Globus pallidus (tissue), 1 donor: Measurements from ENCODE around the gene PPFIBP1.
"Not testable (repeated sequence)": the region's sequence is repeated elsewhere in the genome, so short reads cannot be mapped to it uniquely, and the experiment has no call there.

ENCODE experiments used
- DNase-seq: peaks from one replicate; pipeline ENCODE4 v3.0.0-alpha.2; 2015; ENCODE audit warnings: low spot score

The PPFIBP1 gene

DNA sequence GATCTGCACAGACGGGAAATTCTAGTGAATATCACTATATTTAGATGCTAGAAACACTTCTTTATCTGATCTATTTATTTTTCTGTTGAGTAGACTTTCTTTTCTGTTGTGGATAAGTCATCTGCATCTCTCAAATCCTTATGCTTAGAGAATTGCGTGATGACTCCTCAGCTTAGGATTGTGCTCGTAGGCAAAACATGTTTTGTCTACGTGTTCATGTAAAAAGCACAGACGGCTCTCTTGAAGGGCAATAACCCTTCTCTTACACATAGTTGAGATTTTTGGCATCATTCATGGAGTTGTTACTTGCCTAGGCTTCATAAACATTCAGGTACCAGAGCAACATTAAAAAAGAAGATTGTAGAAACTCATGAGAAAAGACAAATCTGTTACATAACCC is 18.6 kb downstream of the PPFIBP1 start:
- DNase-seq: no peak

DNA sequence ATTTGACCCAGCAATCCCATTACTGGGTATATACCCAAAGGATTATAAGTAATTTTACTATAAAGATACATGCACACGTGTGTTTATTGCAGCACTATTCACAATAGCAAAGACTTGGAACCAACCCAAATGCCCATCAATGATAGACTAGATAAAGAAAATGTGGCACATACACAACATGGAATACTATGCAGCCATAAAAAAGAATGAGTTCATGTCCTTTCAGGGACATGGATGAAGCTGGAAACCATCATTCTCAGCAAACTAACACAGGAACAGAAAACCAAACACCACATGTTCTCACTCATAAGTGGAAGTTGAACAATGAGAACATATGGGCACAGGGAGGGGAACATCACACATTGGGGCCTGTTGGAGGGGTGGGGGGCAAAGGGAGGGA is 20.9 kb downstream of the PPFIBP1 start:
- not testable (repeated sequence) for DNase-seq

DNA sequence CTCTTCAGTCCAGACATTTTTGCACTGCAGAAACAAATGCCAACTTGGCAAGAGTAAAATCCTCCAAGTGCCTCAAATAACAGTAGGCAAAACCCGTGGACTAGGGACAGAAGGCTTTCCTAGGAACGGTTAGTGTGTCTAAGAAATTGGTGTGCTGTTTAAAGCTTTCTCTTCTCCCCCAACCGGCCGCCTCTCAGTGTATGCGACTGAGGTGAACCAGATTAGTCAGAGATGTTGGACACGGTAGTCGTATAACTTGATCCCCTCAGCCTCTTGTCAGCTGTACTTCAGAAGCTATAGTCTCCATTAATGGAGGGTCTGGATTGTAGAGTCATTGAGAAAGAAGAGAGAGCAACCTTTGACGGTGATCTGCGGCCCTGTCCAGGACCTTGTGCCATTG is 21.7 kb downstream of the PPFIBP1 start:
- no peak for DNase-seq

DNA sequence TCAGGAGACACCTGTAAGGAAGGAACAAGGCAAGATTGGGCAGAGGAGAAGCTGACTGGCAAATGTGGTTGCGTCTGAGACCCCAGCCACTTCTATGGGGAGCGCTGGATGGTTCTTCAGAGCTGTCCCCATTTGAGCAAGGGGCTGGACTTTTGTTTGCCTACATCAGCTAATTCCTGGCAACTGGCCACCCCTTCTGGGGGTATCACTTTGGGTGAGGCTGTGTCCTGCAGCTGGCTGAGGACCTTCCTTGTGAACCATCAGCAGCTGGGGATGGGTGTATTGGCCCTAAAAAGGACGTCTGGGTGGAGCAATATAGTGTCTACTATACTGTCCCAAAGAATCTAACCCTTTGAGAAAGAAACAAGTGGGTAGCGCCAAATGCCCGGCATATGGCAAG is 23.6 kb downstream of the PPFIBP1 start:
- no peak for DNase-seq

DNA sequence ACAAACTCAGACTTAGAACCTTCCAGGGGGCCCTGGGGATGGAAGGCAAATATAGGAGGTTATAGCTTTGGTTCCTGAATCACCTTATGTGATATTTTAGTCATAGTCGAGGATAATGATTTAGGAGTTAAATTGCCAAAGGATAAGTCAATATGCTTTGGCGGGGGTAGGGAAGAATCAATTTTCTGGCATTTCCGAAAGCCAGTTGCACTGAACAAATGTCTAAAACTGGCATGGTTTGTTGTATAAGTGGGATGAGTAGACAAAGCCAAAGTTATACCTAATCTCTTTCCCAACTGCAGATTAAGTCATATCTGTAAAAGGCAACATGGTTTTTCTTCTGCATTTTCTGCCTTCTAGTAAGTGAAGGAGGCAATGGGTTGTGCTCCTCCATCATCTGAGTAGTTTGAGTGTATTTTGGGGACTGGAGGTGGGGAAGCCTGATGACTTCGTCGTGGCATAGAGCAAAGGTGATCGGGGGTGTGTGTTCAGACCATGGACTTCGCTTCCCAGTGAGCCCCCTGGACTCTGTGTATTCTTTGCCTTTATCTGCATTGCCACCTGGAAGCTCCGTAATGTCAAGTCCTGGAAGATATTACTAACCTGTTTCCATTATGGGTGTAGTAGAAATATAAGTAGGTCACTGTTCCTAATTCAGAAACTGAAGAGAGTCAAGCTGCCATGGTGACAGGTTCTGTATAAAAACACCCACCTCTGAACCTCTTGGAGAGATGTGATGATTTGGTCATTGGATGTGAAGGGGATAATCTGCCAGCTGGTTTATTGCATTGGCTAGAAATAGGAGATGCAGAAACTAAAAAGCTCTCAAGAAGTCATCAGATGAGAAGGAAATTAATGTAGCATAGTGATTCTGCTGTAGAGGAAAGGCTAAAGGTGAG is 24.5 kb downstream of the PPFIBP1 start:
- DNase-seq: no peak

DNA sequence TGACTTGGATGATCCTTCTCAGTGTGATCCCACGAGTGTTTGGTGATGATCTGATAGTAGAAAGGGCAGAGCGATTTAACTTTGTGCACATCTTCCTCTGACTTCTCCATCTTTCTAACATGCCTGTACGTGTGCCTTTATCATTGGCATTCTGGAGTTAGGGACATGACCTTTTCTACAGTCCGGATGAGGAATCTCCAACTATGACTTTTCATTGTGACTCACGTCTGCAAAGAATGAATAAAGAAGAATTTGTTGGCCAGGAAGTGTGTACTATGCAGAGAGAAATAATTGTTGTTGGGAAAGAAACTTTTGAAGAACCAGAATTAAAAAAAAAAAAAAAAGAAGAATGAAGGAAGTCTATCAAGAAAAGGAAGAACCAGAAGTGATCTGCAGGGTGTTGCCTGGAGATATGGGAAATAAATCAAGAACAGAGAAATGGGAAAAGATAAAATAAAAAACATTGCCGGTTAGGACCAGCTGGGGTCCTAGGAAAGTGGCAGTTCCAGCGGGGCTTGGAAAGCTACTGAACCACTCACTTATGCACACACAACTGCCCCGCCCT is 25.3 kb downstream of the PPFIBP1 start:
- no peak for DNase-seq

DNA sequence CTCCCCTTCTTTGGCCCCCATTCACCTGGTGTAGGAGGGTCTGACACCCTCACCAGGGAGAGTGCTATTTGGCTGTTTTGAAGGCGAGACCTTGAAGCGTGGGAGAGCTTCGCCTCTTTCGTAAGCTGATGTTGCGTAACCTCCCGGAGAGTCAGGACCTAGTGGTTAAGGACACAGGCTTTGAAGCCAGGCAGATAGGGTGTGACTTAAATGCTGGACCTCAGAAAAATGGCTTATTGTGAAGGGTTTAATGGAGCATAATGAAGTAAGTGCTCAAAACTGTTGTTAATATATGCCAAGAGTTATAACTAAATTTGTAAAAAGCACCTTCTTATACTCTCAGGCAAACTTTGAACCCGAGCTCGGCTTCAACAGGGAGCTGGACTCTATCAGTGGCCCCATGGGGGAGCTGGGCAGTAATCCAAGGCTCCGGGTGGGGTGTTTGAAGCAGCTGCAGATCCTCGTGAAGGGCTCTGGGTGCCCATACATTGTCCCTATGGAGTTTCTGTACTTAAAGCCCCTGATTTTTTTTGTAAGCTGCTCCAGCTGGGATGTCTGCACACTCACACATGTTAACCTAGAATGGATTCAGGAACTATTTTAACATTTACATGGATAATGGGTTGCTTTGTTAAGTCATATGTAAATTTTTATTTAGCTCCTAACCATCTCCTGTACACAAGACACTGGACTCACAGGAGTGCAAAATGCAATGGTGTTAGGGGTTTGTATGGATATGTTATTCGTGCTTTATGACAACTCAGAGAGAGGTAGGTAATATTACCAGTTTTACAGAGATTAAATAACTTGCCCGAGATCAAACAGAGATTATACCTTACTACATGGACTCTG is 26.0 kb downstream of the PPFIBP1 start:
- peak; percentile 64 for DNase-seq

DNA sequence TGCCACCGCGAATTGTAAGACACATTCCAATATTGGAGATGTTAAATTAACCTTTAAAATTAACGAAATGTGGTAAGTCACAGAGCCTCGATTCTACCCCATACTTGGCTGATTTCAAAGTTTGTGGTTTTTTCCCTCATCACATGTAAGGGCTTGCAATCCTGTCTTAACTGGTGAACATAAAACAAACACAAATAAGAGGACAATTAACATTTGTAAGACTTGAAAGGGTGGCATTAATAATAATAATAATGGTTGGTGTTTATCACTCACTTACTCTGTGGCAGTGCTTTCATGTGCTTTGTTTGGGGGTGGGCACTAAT is 26.6 kb downstream of the PPFIBP1 start:
- no peak for DNase-seq

DNA sequence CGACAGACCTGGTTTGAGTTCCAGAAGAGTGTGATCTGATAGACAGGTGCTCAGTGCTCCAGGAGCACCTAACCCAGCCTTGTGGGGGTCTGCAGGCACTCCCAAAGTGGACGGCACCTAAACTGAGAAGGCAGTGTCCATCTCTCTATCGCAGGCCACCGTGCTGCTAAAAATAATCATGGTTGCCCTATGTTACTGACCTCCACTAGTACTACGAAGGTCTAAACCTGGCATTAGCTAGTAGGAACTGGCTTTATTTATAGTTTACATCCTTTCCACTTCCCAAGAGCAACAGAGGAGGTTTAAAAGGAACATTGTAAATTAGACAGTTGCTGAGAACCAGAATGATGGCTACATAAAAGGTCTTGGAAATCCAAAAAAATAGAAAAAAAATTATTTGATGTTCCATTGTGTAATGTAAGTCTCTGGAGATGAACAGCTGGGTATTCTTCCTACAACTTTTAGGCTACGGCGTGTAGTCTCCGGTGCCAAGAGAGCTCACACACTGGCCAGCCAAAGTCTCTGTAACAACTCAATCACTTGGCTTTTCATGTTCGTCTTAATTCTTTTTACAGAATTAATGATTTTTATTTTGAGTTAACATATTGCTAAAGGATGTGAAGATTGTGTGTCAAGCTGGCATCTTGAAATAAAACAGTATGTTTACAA is 27.3 kb downstream of the PPFIBP1 start:
- no peak for DNase-seq

DNA sequence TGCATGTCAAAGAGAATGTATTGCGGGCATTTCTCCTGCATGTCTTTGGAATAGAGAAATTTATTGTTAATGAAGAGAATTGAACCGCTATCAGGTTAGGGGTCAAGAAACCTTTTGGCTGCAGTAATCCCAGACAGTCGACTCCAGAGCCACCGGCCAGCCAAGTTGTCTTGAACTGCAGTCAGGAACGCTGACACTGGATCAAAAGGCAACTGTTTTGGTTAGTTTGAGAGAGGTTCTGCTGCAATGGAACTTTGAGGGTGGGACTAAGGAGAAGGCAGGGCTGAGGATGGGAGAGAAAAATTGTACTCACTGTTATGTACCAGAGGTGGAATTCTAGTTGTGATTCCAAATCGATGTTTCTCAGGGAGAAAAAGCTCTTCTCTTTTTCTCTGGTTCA is 28.2 kb downstream of the PPFIBP1 start:
- no peak for DNase-seq

DNA sequence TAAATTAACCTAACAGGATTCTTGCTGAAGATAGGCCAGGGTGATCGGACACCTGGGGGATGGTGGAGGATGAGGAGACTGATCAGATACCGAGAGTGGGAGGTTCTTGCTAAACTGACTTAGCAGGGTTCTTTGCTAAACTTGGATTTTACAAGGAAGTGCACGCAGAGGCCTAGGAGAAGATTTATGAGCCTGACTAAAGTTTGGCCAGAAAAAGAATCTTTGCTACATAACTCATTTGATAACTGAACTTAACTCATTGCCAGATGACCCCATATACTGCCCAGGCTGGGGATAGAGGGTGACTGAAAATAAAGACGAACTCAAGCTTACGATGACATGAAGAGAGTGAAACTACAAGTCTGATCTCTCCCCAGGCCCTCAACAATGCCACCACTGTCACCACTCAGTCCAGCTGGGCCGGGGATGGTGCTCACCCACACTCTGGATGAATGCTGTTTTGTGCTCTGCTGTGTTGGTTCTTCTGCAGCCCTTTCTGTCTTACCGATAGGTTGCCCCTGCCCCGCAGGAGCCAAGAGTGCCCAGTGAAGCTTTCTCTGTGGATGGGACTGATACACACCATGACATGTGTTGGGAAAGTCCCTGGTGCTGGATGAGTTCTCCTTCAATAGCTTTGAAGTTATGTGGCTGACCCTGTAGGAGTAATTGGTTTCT is 29.0 kb downstream of the PPFIBP1 start:
- DNase-seq: peak; percentile 97

DNA sequence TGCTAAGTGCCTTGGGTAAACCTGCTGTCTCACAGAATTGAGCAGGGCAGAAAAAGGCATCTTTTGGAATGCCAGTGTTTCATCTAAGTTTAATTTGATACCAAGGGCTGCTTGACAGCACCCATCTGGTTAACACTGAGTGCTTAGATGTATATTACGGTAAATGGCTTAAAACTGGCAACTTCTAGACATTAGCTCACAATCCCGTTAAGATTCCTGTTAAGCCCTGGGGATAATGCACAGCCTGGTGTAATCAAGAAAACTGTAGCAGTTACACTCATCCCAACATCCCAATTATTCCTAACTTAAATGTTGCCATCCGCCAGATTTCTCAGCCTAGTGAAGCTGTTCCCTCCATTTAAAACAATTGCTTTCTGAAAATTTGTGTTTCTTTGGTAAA is 29.9 kb downstream of the PPFIBP1 start:
- peak; percentile 64 for DNase-seq

DNA sequence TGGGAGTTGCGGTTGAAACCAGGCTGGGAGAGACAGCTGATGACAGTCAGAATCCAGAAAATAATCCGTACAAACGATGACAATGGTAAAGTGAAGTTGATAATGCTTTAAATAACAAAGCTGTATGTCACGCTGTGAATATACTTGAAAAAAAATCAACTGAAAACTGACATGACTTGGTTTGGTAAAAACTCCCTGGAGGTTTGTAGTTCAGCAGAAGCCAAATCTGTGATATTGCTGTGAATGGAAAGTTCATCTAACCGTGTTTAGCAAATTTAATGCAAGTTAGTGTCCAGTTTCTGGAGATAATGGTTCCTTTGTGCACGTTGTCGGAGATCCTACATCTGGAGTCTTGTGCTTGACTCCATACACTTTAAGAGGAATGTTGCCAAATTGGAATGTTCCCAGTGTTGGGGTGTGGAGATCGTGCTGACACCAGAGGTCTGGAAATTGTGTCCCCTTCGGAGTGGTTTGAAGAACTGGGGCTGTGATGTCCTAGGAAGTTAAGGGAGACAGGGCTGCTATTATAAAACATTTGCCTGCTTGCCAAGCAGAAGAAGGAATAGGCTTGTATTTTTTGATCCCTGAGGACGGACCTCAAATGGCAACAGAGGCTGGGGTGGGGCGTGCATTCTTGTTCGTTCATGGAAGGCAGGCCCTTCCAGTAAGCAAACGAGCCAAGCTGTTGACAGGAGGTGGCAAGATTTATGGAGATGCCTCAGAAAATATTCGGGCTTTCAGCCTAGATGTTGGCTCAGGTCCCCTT is 30.6 kb downstream of the PPFIBP1 start:
- peak; percentile 88 for DNase-seq

DNA sequence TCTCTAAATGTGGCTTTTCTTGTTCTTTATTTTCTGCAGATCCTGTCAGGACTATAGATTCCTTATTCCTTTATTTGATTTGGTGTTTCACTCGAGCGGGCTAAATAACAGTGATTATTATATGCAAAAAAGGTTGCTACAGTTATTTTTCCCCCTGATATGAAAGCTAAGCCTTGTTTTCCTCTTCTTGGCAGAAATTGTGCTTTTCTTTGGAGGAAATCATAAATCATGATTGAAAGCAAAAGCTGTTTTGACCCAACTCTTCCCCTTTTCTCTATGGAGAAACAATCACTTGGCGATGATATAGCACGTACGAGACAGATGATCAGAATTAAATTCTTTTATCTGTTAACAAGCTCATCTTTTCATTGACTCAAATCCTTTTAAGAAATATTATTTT is 31.4 kb downstream of the PPFIBP1 start:
- DNase-seq: no peak

DNA sequence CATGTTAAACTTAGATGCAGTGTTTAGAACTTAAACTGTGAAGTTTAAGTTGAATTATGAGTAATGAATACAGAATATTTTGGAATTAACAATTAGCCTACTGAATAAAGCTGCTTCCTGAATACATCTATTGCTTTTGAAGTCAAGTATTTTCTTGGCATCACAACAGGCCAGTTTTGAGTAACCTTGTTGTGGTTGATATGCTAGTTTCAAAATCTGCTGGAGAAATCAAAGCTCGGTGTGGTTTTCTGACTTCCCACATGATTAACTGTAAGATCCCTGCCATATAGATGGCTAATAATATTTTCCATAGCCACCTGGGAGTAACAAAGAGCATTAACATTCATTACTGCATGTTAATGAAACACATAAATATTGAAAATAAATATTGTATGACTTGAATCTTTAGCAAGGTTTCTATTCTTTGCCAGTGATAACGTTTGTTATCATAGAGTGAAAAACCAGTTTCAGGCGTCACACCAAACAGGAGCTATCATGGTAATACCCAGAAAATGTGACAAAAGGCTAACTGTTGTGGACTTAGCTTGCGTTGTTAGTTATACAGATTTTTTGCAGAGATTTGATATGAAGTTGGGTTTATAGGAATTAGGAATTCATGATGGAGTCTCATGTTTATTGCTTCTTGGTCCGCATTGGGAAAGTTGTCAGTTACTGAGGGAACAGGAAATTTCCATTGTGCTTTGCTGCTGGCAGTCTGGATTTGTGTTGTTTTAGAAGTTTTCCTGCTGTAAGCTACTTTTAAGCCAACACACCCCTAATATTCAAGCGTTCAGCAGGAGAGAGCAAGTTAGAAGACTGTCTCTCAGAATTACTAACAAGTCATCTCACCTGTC is 32.1 kb downstream of the PPFIBP1 start:
- DNase-seq: peak; percentile 64

DNA sequence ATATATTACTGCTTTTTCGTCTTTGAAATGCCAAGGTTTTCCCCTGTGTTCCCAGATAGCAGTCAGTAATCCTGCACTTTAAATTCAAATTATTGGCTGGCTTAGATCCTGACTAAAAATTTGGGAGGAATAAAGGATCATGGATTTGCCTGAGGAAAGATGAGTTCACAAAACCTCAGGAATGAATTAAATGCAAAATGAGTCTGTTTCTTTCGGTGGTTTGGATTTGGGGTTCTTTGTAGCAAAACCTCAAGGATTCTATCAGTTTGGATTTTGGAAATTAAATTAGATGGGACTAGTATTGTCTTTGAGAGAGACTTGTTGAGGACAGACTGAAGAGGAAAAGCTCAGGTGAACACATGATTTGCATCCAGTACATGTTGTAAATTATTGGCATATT is 36.1 kb downstream of the PPFIBP1 start:
- DNase-seq: no peak

DNA sequence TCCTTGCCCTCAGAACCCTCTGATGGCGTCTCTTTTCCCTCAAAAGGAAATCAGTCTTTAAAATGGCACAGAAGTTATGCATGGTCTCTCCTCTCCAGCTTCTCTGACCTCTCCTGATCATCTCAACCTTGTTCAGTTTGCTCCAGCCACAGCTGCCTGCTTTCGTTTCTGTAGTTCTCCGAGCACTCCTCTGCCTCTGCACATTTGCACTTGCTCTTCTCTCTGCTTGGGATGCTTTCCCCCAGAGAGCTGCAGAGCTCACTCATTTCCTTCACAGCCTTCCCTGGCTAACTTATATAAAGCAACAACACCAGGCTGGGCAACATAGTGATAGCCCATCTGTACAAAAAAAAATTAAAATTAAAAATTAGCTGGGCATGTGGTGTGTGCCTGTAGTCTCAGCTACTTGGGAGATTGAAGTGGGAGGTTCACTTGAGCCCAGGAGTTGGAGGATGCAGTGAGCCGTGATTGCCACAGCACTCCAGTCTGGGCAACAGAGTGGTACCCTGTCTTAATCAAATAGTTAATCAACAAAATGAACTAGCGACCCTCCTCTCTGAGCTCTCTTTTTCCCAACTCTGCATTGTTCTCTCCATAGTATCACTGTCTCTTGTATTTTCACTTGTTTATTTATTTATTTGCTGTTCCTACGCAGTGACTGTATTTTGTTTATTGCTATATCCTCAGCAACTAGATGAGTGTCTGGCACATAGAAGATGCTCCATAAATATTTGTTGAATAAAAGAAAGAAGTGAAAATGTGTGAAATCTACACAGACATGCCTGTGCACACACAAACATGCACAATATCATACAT is 37.7 kb downstream of the PPFIBP1 start:
- DNase-seq: no peak

DNA sequence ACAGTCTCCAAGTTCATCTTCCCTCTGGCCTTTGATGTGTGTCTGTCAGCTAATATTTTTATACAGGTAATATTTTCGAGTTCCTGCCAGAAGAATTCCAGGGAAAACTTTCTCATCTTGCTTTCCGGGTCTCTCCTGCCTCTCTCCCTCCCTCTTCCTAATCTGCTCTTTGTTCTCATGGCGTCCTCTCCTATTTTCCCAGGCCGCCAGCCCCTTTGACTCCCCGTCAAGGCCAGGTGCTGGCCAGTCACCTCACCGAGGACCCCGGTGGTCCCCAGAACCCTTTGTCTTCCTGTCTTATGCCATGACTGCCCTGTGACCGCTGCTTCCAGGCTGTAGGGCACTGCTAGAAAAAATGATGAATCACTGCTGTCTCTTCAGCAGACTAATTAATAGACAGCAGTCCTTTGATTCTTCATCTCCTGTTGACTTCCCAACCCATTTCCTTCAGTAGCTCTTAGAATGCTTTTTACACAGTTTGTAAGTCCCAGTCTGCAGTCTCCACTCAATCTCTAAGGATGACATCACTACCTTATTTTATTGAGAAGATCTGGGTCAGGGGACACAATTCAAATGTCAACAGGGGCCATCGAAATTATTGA is 40.7 kb downstream of the PPFIBP1 start:
- no peak for DNase-seq

DNA sequence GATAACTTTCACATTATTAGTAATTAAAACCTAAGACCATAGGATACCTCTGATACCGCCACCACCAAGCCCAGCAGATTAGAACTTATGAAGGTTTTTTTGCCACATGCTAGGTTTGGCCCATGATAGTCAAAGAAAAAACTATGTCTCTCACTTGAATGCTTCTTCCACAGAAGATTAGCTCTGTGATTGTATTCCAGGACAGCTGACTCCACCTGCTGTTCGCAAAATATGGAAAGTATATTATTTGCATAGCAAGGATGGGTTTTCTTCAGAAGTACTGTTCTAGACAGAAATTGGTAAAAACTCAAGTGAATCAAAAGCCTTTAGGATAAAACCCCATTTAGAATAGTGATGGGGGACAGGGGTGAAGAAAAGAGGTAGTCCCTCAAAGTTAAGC is 42.2 kb downstream of the PPFIBP1 start:
- no peak for DNase-seq
